ENCODE results near the gene CUL7. TPM values are rescaled to one million over a fixed set of nuclear protein-coding genes. Genes with fewer than 3 reads are reported as not detected.
A peak's percentile ranks its signal among the peaks of the same experiment; 100 is the strongest.

Gene CUL7
- total and polyA plus RNA-seq, 9 of the 15 experiments (the other 6 are each of a cell fraction or from before 2014, with no cell fraction given), result 0.44 to 20.1 (median 8.6) TPM

GRCh38 chr6:43021270-43022047, 32.2 kb downstream of the CUL7 start, which contains the start of gene RRP36 (continued):
- TF ChIP-seq MTA1 (IDR thresholded peaks at IDR 0.05; ENCODE audit: borderline replicate concordance) (0 out of 2 replicates have a peak, but pooled peaks have one; percentile 4), HSF4 (CRISPR knock-in tag; IDR thresholded peaks at IDR 0.05; ENCODE audit: borderline replicate concordance) (no peak), ZKSCAN8 (CRISPR knock-in tag; IDR thresholded peaks at IDR 0.05) (no peak), HCFC1 (IDR thresholded peaks at IDR 0.05; ENCODE audit: low read depth, low read length) (peak; percentile 61), ZFPM2 (CRISPR knock-in tag; IDR thresholded peaks at IDR 0.05) (peak; percentile 79; the same call in 1 of the 2 replicates), MBD2 (IDR thresholded peaks at IDR 0.05; ENCODE audit: borderline replicate concordance, low read depth) (peak; percentile 61), POLR2B (IDR thresholded peaks at IDR 0.05; ENCODE audit: low read depth, partially characterized antibody) (peak; percentile 47), ZNF551 (CRISPR knock-in tag; IDR thresholded peaks at IDR 0.05) (no peak), THAP7 (CRISPR knock-in tag; IDR thresholded peaks at IDR 0.05) (peak; percentile 84), DLX4 (CRISPR knock-in tag; IDR thresholded peaks at IDR 0.05) (no peak), RBFOX2 (IDR thresholded peaks at IDR 0.05; ENCODE audit: low read depth, low read length) (peak; percentile 92), ZHX1 (conservative IDR thresholded peaks at IDR 0.05; ENCODE audit: low read length) (no peak)
